H1 (cell line): ENCODE measurements around the gene GSDME.

Experiments used
- CHD1 ChIP-seq: IDR thresholded peaks from 2 replicates; pipeline ENCODE4 v1.6.1; 2012; ENCODE audit warnings: low read depth, low read length, improper control_type of control experiment
- CTCF ChIP-seq, 3 experiments: IDR thresholded peaks; 1 replicate in 2 of 3; 2 replicates in 1 of 3; pipeline versions ENCODE4 v1.5.1 to v1.6.1; 2011; ENCODE audit warnings: low read length in 3 of 3, mild to moderate bottlenecking in 3 of 3, inconsistent platforms in 2 of 3, low read depth in 1 of 3, moderate library complexity in 1 of 3; ENCODE audit not compliant: insufficient read depth in 1 of 3; ENCODE audit errors: control extremely low read depth in 1 of 3
- POLR2A ChIP-seq, 2 experiments: IDR thresholded peaks; 1 replicate in 1 of 2; 2 replicates in 1 of 2; pipeline ENCODE4 v1.6.1; 2011; ENCODE audit warnings: low read depth in 2 of 2, low read length in 2 of 2, mild to moderate bottlenecking in 2 of 2; ENCODE audit errors: control extremely low read depth in 1 of 2
- RAD21 ChIP-seq, 2 experiments: IDR thresholded peaks in 1 of 2; conservative IDR thresholded peaks in 1 of 2; 2 replicates each; pipeline ENCODE4 v1.6.1; 2011; ENCODE audit warnings: low read depth in 2 of 2, low read length in 2 of 2, improper control_type of control experiment in 1 of 2, inconsistent platforms in 1 of 2, mild to moderate bottlenecking in 1 of 2, moderate library complexity in 1 of 2
- TEAD4 ChIP-seq: IDR thresholded peaks from 2 replicates; pipeline ENCODE4 v1.6.1; 2012; ENCODE audit warnings: low read depth, low read length, inconsistent platforms, mixed read lengths

- TF ChIP-seq POLR2A (IDR thresholded peaks at IDR 0.05; ENCODE audit: control extremely low read depth in 1 of 2, low read depth in 2 of 2, low read length in 2 of 2) (no peak), TEAD4 (no peak), CTCF (IDR thresholded peaks at IDR 0.05; ENCODE audit: control extremely low read depth in 1 of 3, insufficient read depth in 1 of 3, low read depth in 1 of 3, low read length in 3 of 3) (peak in 1 of 3 experiments; percentile 2; a peak in 1 of 4 replicates), CHD1 (no peak), RAD21 (IDR thresholded peaks at IDR 0.05 in 1 of 2, conservative IDR thresholded peaks at IDR 0.05 in 1 of 2; ENCODE audit: low read depth in 2 of 2, low read length in 2 of 2) (peak in 1 of 2 experiments; percentile 44; a peak in 2 of 4 replicates)
Observed at GRCh38 chr7:24702755-24703154, 54.5 kb downstream of the GSDME start.
